HEK293 (cell line): ENCODE measurements around the gene NPNT.

Experiments
- CTCF ChIA-PET: fragments of 350-600 bp; formaldehyde crosslinking; extraction: SDS; loops from one replicate; lab custom pipeline; 2021; ENCODE audit warnings: antibody characterized with exemption; lab: Yijun Ruan, JAX
- POLR2A ChIA-PET: fragments of 300-600 bp; formaldehyde crosslinking; extraction: SDS; loops from one replicate; lab custom pipeline; 2020; ENCODE audit warnings: antibody characterized with exemption, inconsistent platforms; lab: Yijun Ruan, JAX
- H3K27ac ChIP-seq: fragments of 200-500 bp; sonication (Bioruptor generic); 2 replicates; pipeline ENCODE4 v1.5.1; 2014; ENCODE audit warnings: low read depth, low read length, control low read depth, inconsistent platforms; ENCODE audit errors: extremely low read depth
- H3K36me3 ChIP-seq, 2 experiments: fragments of 200-500 bp in 1 of 2; sonication (Bioruptor generic) in 1 of 2; 1 replicate in 1 of 2; 2 replicates in 1 of 2; pipeline ENCODE4 v1.5.1; 2014 to 2017; ENCODE audit warnings: inconsistent platforms in 2 of 2, low read length in 2 of 2; ENCODE audit not compliant: control insufficient read depth in 2 of 2, insufficient read depth in 1 of 2
- H3K4me1 ChIP-seq: fragments of 200-500 bp; sonication (Bioruptor generic); 2 replicates; pipeline ENCODE4 v1.5.1; 2014; ENCODE audit warnings: mild to moderate bottlenecking, low read length, inconsistent platforms; ENCODE audit not compliant: control insufficient read depth, insufficient read depth
- H3K4me3 ChIP-seq: 2 replicates; pipeline ENCODE4 v1.5.1; 2011; ENCODE audit warnings: low read depth, mild to moderate bottlenecking, control low read depth, low read length, moderate library complexity
- H3K9me3 ChIP-seq: fragments of 200-500 bp; sonication (Bioruptor generic); 2 replicates; pipeline ENCODE4 v1.5.1; 2014; ENCODE audit warnings: low read depth, low read length, inconsistent platforms; ENCODE audit not compliant: control insufficient read depth, insufficient read depth
- GFI1B ChIP-seq: fragments of 450-650 bp; formaldehyde crosslinking; IDR thresholded peaks from 2 replicates; pipeline ENCODE4 v1.5.1; 2016; ENCODE audit warnings: missing biosample characterization, missing genetic modification characterization
- SETDB1 ChIP-seq: IDR thresholded peaks from one replicate; pipeline ENCODE4 v1.6.1; 2017; ENCODE audit warnings: mild to moderate bottlenecking, low read length, moderate library complexity, mixed read lengths; ENCODE audit not compliant: insufficient read length
- ZBTB1 ChIP-seq: fragments of 450-650 bp; formaldehyde crosslinking; IDR thresholded peaks from 2 replicates; pipeline ENCODE4 v1.5.1; 2016; ENCODE audit warnings: missing biosample characterization, missing genetic modification characterization
- ZBTB21 ChIP-seq: fragments of 450-650 bp; formaldehyde crosslinking; IDR thresholded peaks from 2 replicates; pipeline ENCODE4 v1.5.1; 2017; ENCODE audit warnings: missing biosample characterization, missing genetic modification characterization
- ZBTB49 ChIP-seq: fragments of 450-650 bp; formaldehyde crosslinking; IDR thresholded peaks from 2 replicates; pipeline ENCODE4 v1.5.1; 2016; ENCODE audit warnings: missing biosample characterization, missing genetic modification characterization, low read depth
- ZFP69B ChIP-seq: fragments of 450-650 bp; formaldehyde crosslinking; IDR thresholded peaks from 2 replicates; pipeline ENCODE4 v1.5.1; 2016; ENCODE audit warnings: missing biosample characterization, missing genetic modification characterization
- ZNF114 ChIP-seq: fragments of 450-650 bp; formaldehyde crosslinking; IDR thresholded peaks from 2 replicates; pipeline ENCODE4 v1.5.0; 2017; ENCODE audit warnings: missing biosample characterization, missing genetic modification characterization
- ZNF157 ChIP-seq: fragments of 450-650 bp; formaldehyde crosslinking; IDR thresholded peaks from 2 replicates; pipeline ENCODE4 v1.5.1; 2016; ENCODE audit warnings: missing biosample characterization, missing genetic modification characterization
- ZNF214 ChIP-seq: fragments of 450-650 bp; formaldehyde crosslinking; IDR thresholded peaks from 2 replicates; pipeline ENCODE4 v1.5.1; 2017; ENCODE audit warnings: missing biosample characterization, mild to moderate bottlenecking, missing genetic modification characterization, borderline replicate concordance
- ZNF221 ChIP-seq: fragments of 450-650 bp; formaldehyde crosslinking; IDR thresholded peaks from 2 replicates; pipeline ENCODE4 v1.5.1; 2017; ENCODE audit warnings: missing biosample characterization, missing genetic modification characterization, borderline replicate concordance
- ZNF23 ChIP-seq: fragments of 450-650 bp; formaldehyde crosslinking; IDR thresholded peaks from 2 replicates; pipeline ENCODE4 v1.5.1; 2016; ENCODE audit warnings: missing biosample characterization, missing genetic modification characterization, borderline replicate concordance
- ZNF274 ChIP-seq, 2 experiments: fragments of 200-500 bp in 1 of 2; fragments of 450-650 bp in 1 of 2; sonication (Bioruptor generic) in 1 of 2; formaldehyde crosslinking in 1 of 2; IDR thresholded peaks; 2 replicates each; pipeline versions ENCODE4 v1.5.1 to v1.6.1; 2014 to 2016; ENCODE audit warnings: borderline replicate concordance in 1 of 2, inconsistent platforms in 1 of 2, low read length in 1 of 2, missing biosample characterization in 1 of 2, missing genetic modification characterization in 1 of 2
- ZNF423 ChIP-seq: fragments of 450-650 bp; formaldehyde crosslinking; IDR thresholded peaks from 2 replicates; pipeline ENCODE4 v1.5.1; 2016; ENCODE audit warnings: missing biosample characterization, missing genetic modification characterization
- ZNF488 ChIP-seq: fragments of 450-650 bp; formaldehyde crosslinking; IDR thresholded peaks from 2 replicates; pipeline ENCODE4 v1.5.1; 2016; ENCODE audit warnings: missing biosample characterization, missing genetic modification characterization
- ZNF510 ChIP-seq: fragments of 450-650 bp; formaldehyde crosslinking; IDR thresholded peaks from 2 replicates; pipeline ENCODE4 v1.5.1; 2018; ENCODE audit warnings: mild to moderate bottlenecking, missing genetic modification characterization, missing biosample characterization; ENCODE audit not compliant: insufficient replicate concordance
- ZNF621 ChIP-seq: fragments of 450-650 bp; formaldehyde crosslinking; IDR thresholded peaks from 2 replicates; pipeline ENCODE4 v1.5.1; 2017; ENCODE audit warnings: missing biosample characterization, missing genetic modification characterization
- ZNF658 ChIP-seq: fragments of 450-650 bp; formaldehyde crosslinking; IDR thresholded peaks from 2 replicates; pipeline ENCODE4; 2016; ENCODE audit warnings: missing biosample characterization, missing genetic modification characterization
- ZNF707 ChIP-seq: fragments of 450-650 bp; formaldehyde crosslinking; IDR thresholded peaks from 2 replicates; pipeline ENCODE4 v1.5.1; 2016; ENCODE audit warnings: missing biosample characterization, missing genetic modification characterization
- ZNF777 ChIP-seq: fragments of 450-650 bp; formaldehyde crosslinking; IDR thresholded peaks from 2 replicates; pipeline ENCODE4 v1.5.1; 2017; ENCODE audit warnings: missing biosample characterization, missing genetic modification characterization, borderline replicate concordance
- ZNF837 ChIP-seq: fragments of 450-650 bp; formaldehyde crosslinking; IDR thresholded peaks from 2 replicates; pipeline ENCODE4 v1.5.1; 2016; ENCODE audit warnings: missing biosample characterization, missing genetic modification characterization
- ZSCAN18 ChIP-seq: fragments of 450-650 bp; formaldehyde crosslinking; IDR thresholded peaks from 2 replicates; pipeline ENCODE4 v1.5.1; 2016; ENCODE audit warnings: missing biosample characterization, missing genetic modification characterization
- TF ChIP-seq, protein P1 (sequence below): fragments of 450-650 bp; formaldehyde crosslinking; IDR thresholded peaks from 2 replicates; pipeline ENCODE4 v1.5.1; 2016; ENCODE audit warnings: missing biosample characterization, missing genetic modification characterization

NPNT gene

GRCh38 chr4:105909787-105910281 is 14.6 kb downstream of the NPNT start (continued):
- TF ChIP-seq ZNF510 (tag by site-specific recombination) (no peak), SETDB1 (no peak), GFI1B (tag by site-specific recombination) (no peak), ZNF423 (tag by site-specific recombination) (no peak), ZSCAN18 (tag by site-specific recombination) (no peak), ZNF157 (tag by site-specific recombination) (no peak), ZNF214 (tag by site-specific recombination) (no peak), ZNF837 (tag by site-specific recombination) (no peak)

DNA sequence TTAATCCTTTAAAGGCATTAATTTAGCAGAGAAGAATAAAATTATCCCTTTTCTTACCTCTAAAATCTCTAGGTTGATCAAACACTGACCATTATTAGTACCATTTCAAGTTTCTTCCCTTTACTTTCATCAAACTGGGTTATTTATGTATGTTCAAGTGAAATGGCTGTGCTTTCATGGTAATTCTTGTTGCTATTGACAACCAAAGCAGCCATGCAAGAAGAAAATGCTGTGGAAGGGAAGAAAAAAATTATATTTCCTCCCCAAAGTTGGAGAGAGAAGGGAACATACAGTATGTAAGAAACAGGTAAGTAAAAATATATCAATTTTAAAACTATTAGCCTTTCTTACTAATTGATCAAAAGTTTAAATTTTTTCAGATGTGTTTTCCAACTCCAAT is 16.2 kb downstream of the NPNT start:
- ChIA-PET CTCF (no interaction called here), POLR2A (no interaction called here)
- Histone ChIP-seq H3K4me3 (no peak overlapping the region), H3K4me1 (no peaks in the 10 kb centered on the region), H3K9me3 (no peaks in the 10 kb centered on the region)
- TF ChIP-seq ZBTB49 (tag by site-specific recombination), result no peak
- no peak for TF ChIP-seq ZNF23 (tag by site-specific recombination)
- TF ChIP-seq ZNF777 (tag by site-specific recombination), result no peak
- TF ChIP-seq ZNF114, result no peak
- TF ChIP-seq, protein P1, sequence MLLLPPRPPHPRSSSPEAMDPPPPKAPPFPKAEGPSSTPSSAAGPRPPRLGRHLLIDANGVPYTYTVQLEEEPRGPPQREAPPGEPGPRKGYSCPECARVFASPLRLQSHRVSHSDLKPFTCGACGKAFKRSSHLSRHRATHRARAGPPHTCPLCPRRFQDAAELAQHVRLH, result no peak
- no peak for TF ChIP-seq ZNF488 (tag by site-specific recombination)
- TF ChIP-seq ZNF621, result no peak
- TF ChIP-seq ZNF274 (IDR thresholded peaks at IDR 0.05; ENCODE audit: low read length), result no peak
- no peak for TF ChIP-seq ZNF274 (tag by site-specific recombination; IDR thresholded peaks at IDR 0.05; ENCODE audit: borderline replicate concordance)
- TF ChIP-seq ZFP69B (tag by site-specific recombination), result no peak
- TF ChIP-seq ZNF221, result no peak
- TF ChIP-seq ZNF707, result no peak
- no peak for TF ChIP-seq ZNF157 (tag by site-specific recombination)
- TF ChIP-seq ZBTB21, result no peak
- TF ChIP-seq ZBTB1 (tag by site-specific recombination), result no peak
- TF ChIP-seq ZNF658, result no peak
- TF ChIP-seq, all 188 proteins: peak for 0
- Histone ChIP-seq H3K27ac (no peak overlapping the region), H3K36me3 (no peaks in the 10 kb centered on the region)
